NCI-H2171 (cell line): ENCODE measurements around the gene ALDH5A1.

Source experiments
- DNase-seq: peaks from one replicate; lab custom pipeline; 2025; lab: John Stamatoyannopoulos, UW

ALDH5A1 gene

GRCh38 chr6:24569811-24570210, 75.0 kb downstream of the ALDH5A1 start:
- DNase-seq = no peak

GRCh38 chr6:24571361-24571760, 76.6 kb downstream of the ALDH5A1 start:
- no peak for DNase-seq

GRCh38 chr6:24574809-24575208, 80.0 kb downstream of the ALDH5A1 start:
- no peak for DNase-seq

- DNase-seq = no peak
Measured at GRCh38 chr6:24576447-24576846, 81.7 kb downstream of the ALDH5A1 start.

GRCh38 chr6:24581084-24581669, 86.4 kb downstream of the ALDH5A1 start:
- DNase-seq = peak; percentile 31

- peak; percentile 60 for DNase-seq
Measured at GRCh38 chr6:24583463-24584381, 89.0 kb downstream of the ALDH5A1 start.

GRCh38 chr6:24584382-24584720, 89.6 kb downstream of the ALDH5A1 start:
- DNase-seq = peak; percentile 6
